Measurements from ENCODE around the gene DSTN.

DSTN gene

GRCh38 chr20:17541596-17541995 is 28.3 kb upstream of the DSTN start:
- Histone ChIP-seq H3K9me3 (replicated peaks in 1 of 2; ENCODE audit: control insufficient read depth in 2 of 2, insufficient read depth in 1 of 2, low read depth in 1 of 2, low read length in 2 of 2) (no peaks in the 10 kb centered on the region), H2AK5ac (ENCODE audit: low read depth, low read length) (no peak overlapping the region), H3K14ac (ENCODE audit: low read length) (no peak overlapping the region), H3K18ac (ENCODE audit: low read length) (no peak overlapping the region), H3K4me3 (ENCODE audit: low read length in 2 of 2) (no peak overlapping the region), H4K91ac (ENCODE audit: low read depth, low read length, poor library complexity) (no peak overlapping the region), H2BK12ac (ENCODE audit: low read length) (no peak overlapping the region), H3K36me3 (replicated peaks in 1 of 2; ENCODE audit: control insufficient read depth in 2 of 2, insufficient read depth in 2 of 2, low read length in 2 of 2) (no peaks in the 10 kb centered on the region), H3K4me2 (ENCODE audit: insufficient read depth, low read length, poor library complexity, severe bottlenecking) (no peak overlapping the region), H3K4me1 (ENCODE audit: control insufficient read depth in 2 of 2, insufficient read depth in 1 of 2, low read depth in 1 of 2, low read length in 2 of 2) (peaks cover 0 to 2% of the 10 kb centered on the region in 2 donors), H3K9ac (ENCODE audit: low read depth, low read length, poor library complexity) (no peak overlapping the region), H2BK15ac (ENCODE audit: low read length) (no peak overlapping the region), H2BK120ac (ENCODE audit: low read depth, low read length) (no peak overlapping the region), H3K27ac (replicated peaks; ENCODE audit: low read length) (no peak overlapping the region), H3K23ac (ENCODE audit: low read depth, low read length, poor library complexity) (no peak overlapping the region), H2BK5ac (ENCODE audit: low read length) (no peak overlapping the region), H3K79me1 (ENCODE audit: low read depth, low read length) (no peaks in the 10 kb centered on the region), H3K27me3 (ENCODE audit: control insufficient read depth in 3 of 3, insufficient read depth in 3 of 3, low read depth in 1 of 3, low read length in 3 of 3) (peaks cover 0 to 29% (median 3%) of the 10 kb centered on the region in 3 experiments), H2AFZ (ENCODE audit: low read length) (no peak overlapping the region), H4K8ac (ENCODE audit: low read depth, low read length) (no peak overlapping the region), H3K4ac (ENCODE audit: low read length) (no peak overlapping the region)
- WGBS, 2 donors (ENCODE audit: extremely low coverage in 2 of 2, insufficient read length in 2 of 2, insufficient replicate concordance in 1 of 2): no CpG with 5 or more reads among the region's 3 CpGs
- no peak for DNase-seq (ENCODE audit: low spot score)

- DNase-seq (ENCODE audit: low spot score): no peak
- no peaks in the 10 kb centered on the region for H3K9me3 ChIP-seq (replicated peaks in 1 of 2; ENCODE audit: control insufficient read depth in 2 of 2, insufficient read depth in 1 of 2, low read depth in 1 of 2, low read length in 2 of 2)
- peaks cover 0 to 29% (median 3%) of the 10 kb centered on the region in 3 experiments for H3K27me3 ChIP-seq (ENCODE audit: control insufficient read depth in 3 of 3, insufficient read depth in 3 of 3, low read depth in 1 of 3, low read length in 3 of 3)
- H3K23ac ChIP-seq (ENCODE audit: low read depth, low read length, poor library complexity): no peak overlapping the region
- peaks cover 0 to 2% of the 10 kb centered on the region in 2 donors for H3K4me1 ChIP-seq (ENCODE audit: control insufficient read depth in 2 of 2, insufficient read depth in 1 of 2, low read depth in 1 of 2, low read length in 2 of 2)
- H2AK5ac ChIP-seq (ENCODE audit: low read depth, low read length): no peak overlapping the region
- H3K79me1 ChIP-seq (ENCODE audit: low read depth, low read length): no peaks in the 10 kb centered on the region
- H3K18ac ChIP-seq (ENCODE audit: low read length): no peak overlapping the region
- H4K8ac ChIP-seq (ENCODE audit: low read depth, low read length): no peak overlapping the region
- no peak overlapping the region for H3K14ac ChIP-seq (ENCODE audit: low read length)
- no CpG with 5 or more reads among the region's 5 CpGs for WGBS, 2 donors (ENCODE audit: extremely low coverage in 2 of 2, insufficient read length in 2 of 2, insufficient replicate concordance in 1 of 2)
- no peak overlapping the region for H2BK5ac ChIP-seq (ENCODE audit: low read length)
- H2BK15ac ChIP-seq (ENCODE audit: low read length): no peak overlapping the region
- no peak overlapping the region for H3K9ac ChIP-seq (ENCODE audit: low read depth, low read length, poor library complexity)
- no peak overlapping the region for H4K91ac ChIP-seq (ENCODE audit: low read depth, low read length, poor library complexity)
- H3K4me2 ChIP-seq (ENCODE audit: insufficient read depth, low read length, poor library complexity, severe bottlenecking): no peak overlapping the region
- H3K4me3 ChIP-seq (ENCODE audit: low read length in 2 of 2): no peak overlapping the region
- no peak overlapping the region for H3K27ac ChIP-seq (replicated peaks; ENCODE audit: low read length)
- no peak overlapping the region for H2BK120ac ChIP-seq (ENCODE audit: low read depth, low read length)
- H2BK12ac ChIP-seq (ENCODE audit: low read length): no peak overlapping the region
- H3K36me3 ChIP-seq (replicated peaks in 1 of 2; ENCODE audit: control insufficient read depth in 2 of 2, insufficient read depth in 2 of 2, low read length in 2 of 2): no peaks in the 10 kb centered on the region
- no peak overlapping the region for H2AFZ ChIP-seq (ENCODE audit: low read length)
- H3K4ac ChIP-seq (ENCODE audit: low read length): no peak overlapping the region
Observed at GRCh38 chr20:17541996-17542395, 27.9 kb upstream of the DSTN start.

- Histone ChIP-seq H3K27me3 (ENCODE audit: control insufficient read depth in 3 of 3, insufficient read depth in 3 of 3, low read depth in 1 of 3, low read length in 3 of 3) (peaks cover 0 to 29% (median 3%) of the 10 kb centered on the region in 3 experiments), H3K14ac (ENCODE audit: low read length) (no peak overlapping the region), H3K9ac (ENCODE audit: low read depth, low read length, poor library complexity) (no peak overlapping the region), H2BK120ac (ENCODE audit: low read depth, low read length) (no peak overlapping the region), H2BK15ac (ENCODE audit: low read length) (no peak overlapping the region), H3K4ac (ENCODE audit: low read length) (no peak overlapping the region), H3K79me1 (ENCODE audit: low read depth, low read length) (no peaks in the 10 kb centered on the region), H4K8ac (ENCODE audit: low read depth, low read length) (no peak overlapping the region), H3K18ac (ENCODE audit: low read length) (no peak overlapping the region), H3K4me2 (ENCODE audit: insufficient read depth, low read length, poor library complexity, severe bottlenecking) (no peak overlapping the region), H3K23ac (ENCODE audit: low read depth, low read length, poor library complexity) (no peak overlapping the region), H3K36me3 (replicated peaks in 1 of 2; ENCODE audit: control insufficient read depth in 2 of 2, insufficient read depth in 2 of 2, low read length in 2 of 2) (no peaks in the 10 kb centered on the region), H3K4me3 (ENCODE audit: low read length in 2 of 2) (no peak overlapping the region), H3K4me1 (ENCODE audit: control insufficient read depth in 2 of 2, insufficient read depth in 1 of 2, low read depth in 1 of 2, low read length in 2 of 2) (no peaks in the 10 kb centered on the region), H2BK12ac (ENCODE audit: low read length) (no peak overlapping the region), H4K91ac (ENCODE audit: low read depth, low read length, poor library complexity) (no peak overlapping the region), H3K27ac (replicated peaks; ENCODE audit: low read length) (no peak overlapping the region), H3K9me3 (replicated peaks in 1 of 2; ENCODE audit: control insufficient read depth in 2 of 2, insufficient read depth in 1 of 2, low read depth in 1 of 2, low read length in 2 of 2) (no peaks in the 10 kb centered on the region), H2AK5ac (ENCODE audit: low read depth, low read length) (no peak overlapping the region), H2BK5ac (ENCODE audit: low read length) (no peak overlapping the region), H2AFZ (ENCODE audit: low read length) (no peak overlapping the region)
- DNase-seq (ENCODE audit: low spot score): no peak
- no CpG with 5 or more reads among the region's 1 CpG for WGBS, 2 donors (ENCODE audit: extremely low coverage in 2 of 2, insufficient read length in 2 of 2, insufficient replicate concordance in 1 of 2)
Observed at GRCh38 chr20:17542481-17542880, 27.4 kb upstream of the DSTN start.

DNA sequence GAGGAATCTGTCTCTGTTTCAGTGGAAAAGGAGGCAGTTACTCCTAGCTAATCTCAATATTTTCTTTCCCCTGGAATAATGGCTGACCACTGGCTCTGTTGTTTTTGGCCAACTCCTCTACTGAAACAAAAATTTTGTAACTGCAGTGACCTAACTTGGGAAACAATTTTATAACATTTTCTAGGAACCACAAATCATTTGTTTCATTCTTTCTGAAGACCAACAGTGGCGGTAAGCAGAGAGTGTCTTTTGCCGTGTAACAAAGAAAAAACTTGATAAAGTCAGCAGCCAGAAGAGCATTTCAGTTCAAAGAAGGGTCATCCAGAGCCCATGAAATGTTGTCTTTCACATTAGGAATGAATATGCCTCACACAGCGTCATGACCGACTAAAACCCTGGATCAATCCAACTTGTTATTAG is 26.9 kb upstream of the DSTN start:
- Histone ChIP-seq H4K91ac (ENCODE audit: low read depth, low read length, poor library complexity) (no peak overlapping the region), H3K4me2 (ENCODE audit: insufficient read depth, low read length, poor library complexity, severe bottlenecking) (no peak overlapping the region), H2BK5ac (ENCODE audit: low read length) (no peak overlapping the region), H4K8ac (ENCODE audit: low read depth, low read length) (no peak overlapping the region), H2BK12ac (ENCODE audit: low read length) (no peak overlapping the region), H3K9me3 (replicated peaks in 1 of 2; ENCODE audit: control insufficient read depth in 2 of 2, insufficient read depth in 1 of 2, low read depth in 1 of 2, low read length in 2 of 2) (no peaks in the 10 kb centered on the region), H3K14ac (ENCODE audit: low read length) (no peak overlapping the region), H3K4me1 (ENCODE audit: control insufficient read depth in 2 of 2, insufficient read depth in 1 of 2, low read depth in 1 of 2, low read length in 2 of 2) (no peaks in the 10 kb centered on the region), H3K36me3 (replicated peaks in 1 of 2; ENCODE audit: control insufficient read depth in 2 of 2, insufficient read depth in 2 of 2, low read length in 2 of 2) (no peaks in the 10 kb centered on the region), H2BK15ac (ENCODE audit: low read length) (no peak overlapping the region), H3K4ac (ENCODE audit: low read length) (no peak overlapping the region), H3K18ac (ENCODE audit: low read length) (no peak overlapping the region), H3K9ac (ENCODE audit: low read depth, low read length, poor library complexity) (no peak overlapping the region), H2BK120ac (ENCODE audit: low read depth, low read length) (no peak overlapping the region), H3K27me3 (ENCODE audit: control insufficient read depth in 3 of 3, insufficient read depth in 3 of 3, low read depth in 1 of 3, low read length in 3 of 3) (peaks cover 0 to 29% (median 3%) of the 10 kb centered on the region in 3 experiments), H2AFZ (ENCODE audit: low read length) (no peak overlapping the region), H3K27ac (replicated peaks; ENCODE audit: low read length) (no peak overlapping the region), H3K4me3 (ENCODE audit: low read length in 2 of 2) (no peak overlapping the region), H3K79me1 (ENCODE audit: low read depth, low read length) (no peaks in the 10 kb centered on the region), H3K23ac (ENCODE audit: low read depth, low read length, poor library complexity) (no peak overlapping the region), H2AK5ac (ENCODE audit: low read depth, low read length) (no peak overlapping the region)
- WGBS, 2 donors (ENCODE audit: extremely low coverage in 2 of 2, insufficient read length in 2 of 2, insufficient replicate concordance in 1 of 2): no CpG with 5 or more reads among the region's 4 CpGs
- DNase-seq (ENCODE audit: low spot score): no peak
